Measurements from ENCODE around the gene DNTT.

DNTT gene

DNA sequence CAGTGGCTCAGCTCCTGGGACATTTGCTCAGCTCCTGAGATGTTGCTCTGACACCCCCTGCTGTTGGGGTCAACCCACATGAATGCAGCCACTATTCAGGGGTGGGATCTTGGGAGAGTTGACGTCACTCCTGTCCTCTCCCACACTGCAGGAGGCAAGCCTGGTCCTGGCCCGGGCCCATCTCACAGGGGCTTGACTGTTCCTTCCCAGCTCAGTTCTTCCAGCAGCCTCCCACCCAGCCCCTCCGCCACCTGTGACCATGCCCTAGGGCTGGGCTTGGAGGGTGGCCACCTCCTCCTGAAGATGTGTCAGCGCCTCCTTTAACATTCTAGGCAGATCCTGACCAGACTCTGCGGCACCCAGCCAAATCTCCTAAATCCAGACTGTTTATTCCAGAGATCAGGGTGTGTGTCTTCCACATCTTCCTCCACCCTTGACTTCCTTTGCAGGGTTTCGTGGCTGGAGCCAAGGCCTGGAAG is 73.6 kb downstream of the DNTT start:
- H3K79me2 ChIP-seq = no peaks in the 10 kb centered on the region
- no peaks in the 10 kb centered on the region for H3K36me3 ChIP-seq (ENCODE audit: control insufficient read depth, insufficient read depth, low read length)
- no peak overlapping the region for H2AFZ ChIP-seq
- no peak overlapping the region for H3K27ac ChIP-seq
- no peak overlapping the region for H3K9ac ChIP-seq
- TF ChIP-seq CTCF (IDR thresholded peaks at IDR 0.05) = no peak
- H3K4me1 ChIP-seq = peaks cover 3% of the 10 kb centered on the region
- H3K27me3 ChIP-seq (ENCODE audit: control insufficient read depth, insufficient read depth, low read length) = no peaks in the 10 kb centered on the region
- no peaks in the 10 kb centered on the region for H3K9me3 ChIP-seq (ENCODE audit: control insufficient read depth, low read length)
- no peak overlapping the region for H3K4me3 ChIP-seq (ENCODE audit: low read depth, low read length)
- no peak overlapping the region for H3K4me2 ChIP-seq (ENCODE audit: low read length)

DNA sequence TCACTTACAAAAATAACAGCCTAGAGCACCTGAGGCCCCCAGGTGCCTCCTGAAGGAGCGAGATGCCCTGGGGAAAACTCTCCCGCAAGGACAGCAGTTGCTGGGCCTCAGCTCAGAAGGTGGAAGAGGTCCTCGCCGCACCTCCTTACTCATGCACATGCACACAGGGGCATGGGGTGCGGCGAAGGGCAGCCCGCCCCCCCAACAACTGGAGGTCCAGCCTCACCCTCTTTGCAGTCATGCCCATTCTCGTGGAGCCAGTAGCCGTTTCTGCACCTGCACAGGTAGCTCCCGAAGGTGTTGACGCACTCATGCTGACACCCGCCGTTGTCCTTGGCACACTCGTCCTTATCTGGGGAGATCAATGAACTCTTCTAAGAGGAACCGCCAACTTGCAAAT is 74.5 kb downstream of the DNTT start:
- no peak for TF ChIP-seq CTCF (IDR thresholded peaks at IDR 0.05)
- Histone ChIP-seq H2AFZ (no peak overlapping the region), H3K27ac (no peak overlapping the region), H3K4me2 (ENCODE audit: low read length) (no peak overlapping the region), H3K27me3 (ENCODE audit: control insufficient read depth, insufficient read depth, low read length) (no peaks in the 10 kb centered on the region), H3K36me3 (ENCODE audit: control insufficient read depth, insufficient read depth, low read length) (no peaks in the 10 kb centered on the region), H3K9me3 (ENCODE audit: control insufficient read depth, low read length) (no peaks in the 10 kb centered on the region), H3K4me1 (peaks cover 3% of the 10 kb centered on the region), H3K79me2 (no peaks in the 10 kb centered on the region), H3K9ac (no peak overlapping the region), H3K4me3 (ENCODE audit: low read depth, low read length) (no peak overlapping the region)

GRCh38 chr10:96379758-96380157 is 75.5 kb downstream of the DNTT start:
- Histone ChIP-seq H3K4me3 (ENCODE audit: low read depth, low read length) (no peak overlapping the region), H3K9me3 (ENCODE audit: control insufficient read depth, low read length) (no peaks in the 10 kb centered on the region), H3K9ac (no peak overlapping the region), H3K79me2 (no peaks in the 10 kb centered on the region), H2AFZ (no peak overlapping the region), H3K27me3 (ENCODE audit: control insufficient read depth, insufficient read depth, low read length) (no peaks in the 10 kb centered on the region), H3K36me3 (ENCODE audit: control insufficient read depth, insufficient read depth, low read length) (no peaks in the 10 kb centered on the region), H3K27ac (no peak overlapping the region), H3K4me1 (peaks cover 3% of the 10 kb centered on the region), H3K4me2 (ENCODE audit: low read length) (no peak overlapping the region)
- no peak for TF ChIP-seq CTCF (IDR thresholded peaks at IDR 0.05)

DNA sequence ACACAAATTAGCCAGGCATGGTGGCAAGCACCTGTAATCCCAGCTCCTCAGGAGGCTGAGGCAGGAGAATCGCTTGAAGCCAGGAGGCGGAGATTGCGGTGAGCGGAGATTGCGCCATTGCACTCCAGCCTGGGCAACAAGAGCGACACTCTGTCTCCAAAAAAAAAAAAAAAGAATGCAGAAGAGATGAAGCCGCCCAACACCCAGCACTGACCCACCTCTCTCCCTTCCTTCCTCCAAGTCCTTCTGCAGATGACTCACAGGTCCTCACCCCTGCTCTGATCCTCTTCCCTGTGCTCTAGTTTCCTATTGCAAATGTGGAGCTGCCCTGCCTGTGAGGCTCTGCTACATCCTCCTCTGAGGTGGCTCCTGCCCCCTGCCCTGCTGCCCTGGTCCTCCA is 76.6 kb downstream of the DNTT start:
- no peak for TF ChIP-seq CTCF (IDR thresholded peaks at IDR 0.05)
- no peaks in the 10 kb centered on the region for H3K9me3 ChIP-seq (ENCODE audit: control insufficient read depth, low read length)
- no peaks in the 10 kb centered on the region for H3K4me1 ChIP-seq
- no peak overlapping the region for H2AFZ ChIP-seq
- H3K36me3 ChIP-seq (ENCODE audit: control insufficient read depth, insufficient read depth, low read length) = no peaks in the 10 kb centered on the region
- H3K4me2 ChIP-seq (ENCODE audit: low read length) = no peak overlapping the region
- no peak overlapping the region for H3K27ac ChIP-seq
- H3K4me3 ChIP-seq (ENCODE audit: low read depth, low read length) = no peak overlapping the region
- no peaks in the 10 kb centered on the region for H3K79me2 ChIP-seq
- H3K9ac ChIP-seq = no peak overlapping the region
- no peaks in the 10 kb centered on the region for H3K27me3 ChIP-seq (ENCODE audit: control insufficient read depth, insufficient read depth, low read length)

DNA sequence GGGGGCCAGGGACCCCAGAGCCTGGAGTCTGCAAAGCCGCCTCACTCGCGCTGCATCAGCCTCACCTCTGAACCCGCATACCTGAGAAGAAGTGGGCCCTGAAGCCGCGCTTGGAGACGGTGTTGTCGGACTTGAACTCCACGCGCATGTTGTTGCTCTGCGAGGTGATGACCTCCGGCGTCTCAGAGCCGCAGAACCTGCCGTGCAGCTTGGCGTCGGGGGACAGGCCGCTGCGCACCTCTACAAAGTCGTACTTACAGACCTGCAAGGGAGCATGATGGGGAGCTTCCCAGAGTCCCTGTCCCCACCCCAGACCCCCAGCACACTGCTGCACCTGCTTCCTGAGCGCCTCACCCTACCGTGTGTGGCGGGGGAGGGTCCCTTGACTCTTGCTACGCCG is 80.3 kb downstream of the DNTT start:
- no peaks in the 10 kb centered on the region for H3K27me3 ChIP-seq (ENCODE audit: control insufficient read depth, insufficient read depth, low read length)
- no peak overlapping the region for H3K27ac ChIP-seq
- no peak overlapping the region for H3K4me2 ChIP-seq (ENCODE audit: low read length)
- no peaks in the 10 kb centered on the region for H3K79me2 ChIP-seq
- no peak overlapping the region for H2AFZ ChIP-seq
- no peaks in the 10 kb centered on the region for H3K4me1 ChIP-seq
- no peaks in the 10 kb centered on the region for H3K36me3 ChIP-seq (ENCODE audit: control insufficient read depth, insufficient read depth, low read length)
- no peak overlapping the region for H3K4me3 ChIP-seq (ENCODE audit: low read depth, low read length)
- no peak overlapping the region for H3K9ac ChIP-seq
- no peak for TF ChIP-seq CTCF (IDR thresholded peaks at IDR 0.05)
- no peaks in the 10 kb centered on the region for H3K9me3 ChIP-seq (ENCODE audit: control insufficient read depth, low read length)

All from parathyroid adenoma (tissue), 2 donors.